IMR-90 (cell line): ENCODE measurements around the gene CDHR1.

Experiments
- CEBPB ChIP-seq: IDR thresholded peaks from 2 replicates; pipeline ENCODE4 v1.6.1; 2012; ENCODE audit warnings: low read depth, low read length, improper control_type of control experiment
- MXI1 ChIP-seq: IDR thresholded peaks from 2 replicates; pipeline ENCODE4 v1.6.1; 2012; ENCODE audit warnings: low read depth, mild to moderate bottlenecking, low read length, moderate library complexity, borderline replicate concordance
- NFE2L2 ChIP-seq: fragments of 150-350 bp; IDR thresholded peaks from 2 replicates; pipeline ENCODE4 v1.6.1; 2016; ENCODE audit warnings: low read depth, mild to moderate bottlenecking, low read length
- POLR2A ChIP-seq: IDR thresholded peaks from 2 replicates; pipeline ENCODE4 v1.6.1; 2012; ENCODE audit warnings: mild to moderate bottlenecking, low read depth, low read length
- RCOR1 ChIP-seq: IDR thresholded peaks from 2 replicates; pipeline ENCODE4 v1.6.1; 2012; ENCODE audit warnings: mild to moderate bottlenecking, low read length, improper control_type of control experiment; ENCODE audit not compliant: insufficient replicate concordance
- SMC3 ChIP-seq: fragments of 150-350 bp; IDR thresholded peaks from 2 replicates; pipeline ENCODE4 v1.6.1; 2016; ENCODE audit warnings: low read depth, mild to moderate bottlenecking, antibody characterized with exemption, low read length, moderate library complexity
- TF ChIP-seq, protein P1 (sequence below): conservative IDR thresholded peaks from 2 replicates; pipeline ENCODE4 v1.5.1; 2012; ENCODE audit warnings: mild to moderate bottlenecking, low read depth, low read length, improper control_type of control experiment

GRCh38 chr10:84211566-84211965 is 17.2 kb downstream of the CDHR1 start:
- TF ChIP-seq, protein P1, sequence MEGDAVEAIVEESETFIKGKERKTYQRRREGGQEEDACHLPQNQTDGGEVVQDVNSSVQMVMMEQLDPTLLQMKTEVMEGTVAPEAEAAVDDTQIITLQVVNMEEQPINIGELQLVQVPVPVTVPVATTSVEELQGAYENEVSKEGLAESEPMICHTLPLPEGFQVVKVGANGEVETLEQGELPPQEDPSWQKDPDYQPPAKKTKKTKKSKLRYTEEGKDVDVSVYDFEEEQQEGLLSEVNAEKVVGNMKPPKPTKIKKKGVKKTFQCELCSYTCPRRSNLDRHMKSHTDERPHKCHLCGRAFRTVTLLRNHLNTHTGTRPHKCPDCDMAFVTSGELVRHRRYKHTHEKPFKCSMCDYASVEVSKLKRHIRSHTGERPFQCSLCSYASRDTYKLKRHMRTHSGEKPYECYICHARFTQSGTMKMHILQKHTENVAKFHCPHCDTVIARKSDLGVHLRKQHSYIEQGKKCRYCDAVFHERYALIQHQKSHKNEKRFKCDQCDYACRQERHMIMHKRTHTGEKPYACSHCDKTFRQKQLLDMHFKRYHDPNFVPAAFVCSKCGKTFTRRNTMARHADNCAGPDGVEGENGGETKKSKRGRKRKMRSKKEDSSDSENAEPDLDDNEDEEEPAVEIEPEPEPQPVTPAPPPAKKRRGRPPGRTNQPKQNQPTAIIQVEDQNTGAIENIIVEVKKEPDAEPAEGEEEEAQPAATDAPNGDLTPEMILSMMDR: no peak
- TF ChIP-seq POLR2A: no peak
- no peak for TF ChIP-seq MXI1
- TF ChIP-seq SMC3: no peak
- TF ChIP-seq CEBPB: no peak
- no peak for TF ChIP-seq NFE2L2
- TF ChIP-seq RCOR1: no peak
